ENCODE data around the gene CNNM2.
A peak's percentile ranks its signal among the peaks of the same experiment; 100 is the strongest.
"Not testable (repeated sequence)": the region's sequence is repeated elsewhere in the genome, so short reads cannot be mapped to it uniquely, and the experiment has no call there.

The CNNM2 gene

GRCh38 chr10:103111031-103111917 lies 193.2 kb downstream of the CNNM2 start:
- no peak for DNase-seq

- no peak for DNase-seq
These were observed 194.1 kb downstream of the CNNM2 start for GRCh38 chr10:103111918-103112877.

DNA sequence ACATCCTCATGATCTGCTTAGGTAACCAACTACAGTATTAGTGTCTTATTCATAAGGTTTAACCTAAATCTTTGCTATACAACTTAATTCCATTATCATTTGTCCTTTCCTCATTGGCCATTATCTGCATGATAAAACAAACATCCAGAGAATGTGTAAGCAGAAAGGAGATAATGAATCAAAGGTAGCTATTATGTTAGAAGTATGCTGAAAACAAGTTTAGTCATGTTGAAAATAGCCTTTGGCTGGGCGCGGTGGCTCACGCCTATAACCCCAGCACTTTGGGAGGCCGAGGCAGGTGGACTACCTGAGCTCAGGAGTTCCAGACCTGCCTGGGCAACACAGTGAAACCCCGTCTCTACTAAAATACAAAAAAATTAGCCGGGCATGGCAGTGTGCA lies 196.8 kb downstream of the CNNM2 start:
- no peak for DNase-seq

GRCh38 chr10:103117247-103117646 lies 199.2 kb downstream of the CNNM2 start:
- DNase-seq = no peak

- DNase-seq = no peak
These were observed 202.5 kb downstream of the CNNM2 start for GRCh38 chr10:103120546-103120945.

DNA sequence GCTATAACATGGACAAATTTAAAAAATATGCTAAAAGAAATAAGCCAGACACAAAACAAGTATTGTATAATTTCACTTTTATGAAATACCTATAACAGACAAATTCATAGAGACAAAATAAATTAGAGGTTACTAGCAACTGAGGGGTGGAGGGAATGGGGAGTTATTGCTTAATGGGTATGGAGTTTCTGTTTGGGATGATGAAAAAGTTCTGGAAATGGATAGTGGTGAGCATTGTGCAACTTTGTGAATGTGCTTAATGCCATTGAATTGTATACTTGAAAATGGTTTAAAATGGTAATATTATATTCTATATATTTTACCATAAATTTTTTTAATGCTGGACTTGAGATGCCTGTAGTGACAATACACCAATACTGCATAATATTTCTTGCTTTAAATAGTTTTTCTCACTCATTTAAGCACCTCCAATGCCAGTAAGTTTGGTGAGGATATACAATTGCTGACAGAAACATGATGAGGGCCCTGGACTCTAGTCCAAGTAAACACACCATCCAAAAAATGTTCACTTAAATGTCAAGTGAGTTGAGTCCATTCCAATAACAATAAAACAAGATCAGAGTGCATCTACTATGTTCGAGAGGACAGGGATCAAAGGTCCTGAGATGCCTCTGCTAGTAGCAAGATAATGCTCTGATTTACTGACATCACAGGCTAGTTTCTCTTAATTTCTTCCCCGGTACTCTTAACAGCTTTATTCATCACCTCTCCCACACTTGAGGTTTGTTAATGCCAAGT lies 203.1 kb downstream of the CNNM2 start:
- no peak for DNase-seq

- DNase-seq = no peak
These were observed 205.4 kb downstream of the CNNM2 start for GRCh38 chr10:103123282-103124024.

DNA sequence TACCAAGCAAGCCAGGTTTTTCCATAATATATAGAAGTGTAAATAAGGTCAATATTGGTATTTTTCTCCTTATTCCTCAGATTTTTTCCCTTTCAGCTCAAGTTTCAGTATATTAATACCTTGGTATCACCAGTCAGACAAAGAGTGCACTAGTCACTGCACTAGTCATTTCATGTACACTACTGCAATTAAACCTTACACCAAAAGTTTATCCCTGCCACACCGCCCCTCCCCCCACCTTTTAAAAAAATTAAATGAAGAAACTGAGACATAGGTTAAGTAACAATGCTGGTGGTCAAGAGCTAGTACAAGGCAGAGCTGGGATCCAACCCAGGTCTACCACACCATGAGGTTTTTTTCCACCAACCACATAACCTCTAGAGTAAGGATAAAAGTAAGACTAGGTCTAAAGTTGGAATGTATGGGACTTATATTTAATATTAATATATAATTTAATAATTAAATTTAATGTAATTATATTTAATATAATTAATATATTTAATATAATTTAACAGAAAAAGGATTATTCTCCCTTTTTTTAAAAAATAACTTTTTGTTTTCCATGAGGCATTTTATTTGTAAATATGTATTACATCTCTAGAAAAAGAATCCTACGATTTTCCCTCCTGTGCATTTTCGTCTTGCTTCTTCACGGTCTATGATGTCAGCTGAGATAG lies 206.5 kb downstream of the CNNM2 start:
- no peak for DNase-seq

GRCh38 chr10:103125323-103126267 lies 207.5 kb downstream of the CNNM2 start:
- no peak for DNase-seq

DNA sequence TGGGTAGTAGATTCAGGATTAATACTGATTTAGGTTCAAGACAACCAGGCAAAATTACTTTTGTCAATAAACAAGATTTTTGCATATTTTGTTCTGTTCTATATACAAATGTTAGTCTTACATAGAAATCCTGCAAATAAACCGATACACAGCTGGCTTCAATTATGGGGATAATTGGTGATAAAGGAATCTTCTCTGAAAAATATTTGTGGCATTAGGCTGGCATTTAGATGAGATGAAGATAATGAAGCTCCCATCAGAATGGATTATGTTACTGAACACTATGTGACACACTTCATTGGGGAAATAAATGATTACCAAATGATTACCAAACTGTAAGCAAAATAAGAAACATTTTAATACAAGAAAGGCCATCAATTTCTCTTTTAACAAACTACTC lies 209.1 kb downstream of the CNNM2 start:
- DNase-seq = no peak

GRCh38 chr10:103130180-103130579 lies 212.1 kb downstream of the CNNM2 start:
- not testable (repeated sequence) for DNase-seq

- DNase-seq = no peak
These were observed 212.8 kb downstream of the CNNM2 start for GRCh38 chr10:103130910-103131309.

DNA sequence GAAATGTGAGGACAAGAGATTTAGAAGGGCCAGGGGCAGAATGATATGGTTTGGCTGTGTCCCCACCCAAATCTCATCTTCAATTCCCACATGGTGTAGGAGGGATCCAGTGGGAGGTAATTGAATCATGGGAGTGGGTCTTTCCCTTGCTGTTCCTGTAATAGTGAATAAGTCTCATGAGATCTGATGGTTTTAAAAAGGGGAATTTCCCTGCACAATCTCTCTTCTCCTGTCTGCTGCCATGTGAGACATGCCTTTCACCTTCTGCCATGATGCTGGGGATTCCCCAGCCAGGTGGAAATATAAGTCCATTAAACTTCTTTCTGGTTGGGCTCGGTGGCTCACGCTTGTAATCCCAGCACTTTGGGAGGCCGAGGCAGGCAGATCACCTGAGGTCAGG lies 217.1 kb downstream of the CNNM2 start:
- peak; percentile 32 for DNase-seq

GRCh38 chr10:103139803-103140202 lies 221.7 kb downstream of the CNNM2 start:
- no peak for DNase-seq
